Measurements from ENCODE around the gene NUDCD3.

NUDCD3 gene

GRCh38 chr7:44524811-44525388, 34.4 kb upstream of the NUDCD3 start:
- TF ChIP-seq CTCF (IDR thresholded peaks at IDR 0.05; ENCODE audit: insufficient read depth, missing control alignments): no peak
- FAIRE-seq (no peak), DNase-seq (ENCODE audit: insufficient read length, low spot score) (no peak)

- FAIRE-seq: no peak
- no peak for TF ChIP-seq CTCF (IDR thresholded peaks at IDR 0.05; ENCODE audit: insufficient read depth, missing control alignments)
- DNase-seq (ENCODE audit: insufficient read length, low spot score): no peak
Observed at GRCh38 chr7:44522315-44522714, 31.9 kb upstream of the NUDCD3 start.

GRCh38 chr7:44521347-44522095, 31.1 kb upstream of the NUDCD3 start:
- TF ChIP-seq CTCF (IDR thresholded peaks at IDR 0.05; ENCODE audit: insufficient read depth, missing control alignments): no peak
- no peak for FAIRE-seq
- DNase-seq (ENCODE audit: insufficient read length, low spot score): no peak

GRCh38 chr7:44520574-44520973, 30.1 kb upstream of the NUDCD3 start:
- DNase-seq (ENCODE audit: insufficient read length, low spot score) (no peak), FAIRE-seq (no peak)
- TF ChIP-seq CTCF (IDR thresholded peaks at IDR 0.05; ENCODE audit: insufficient read depth, missing control alignments): no peak

- no peak for DNase-seq (ENCODE audit: insufficient read length, low spot score)
- TF ChIP-seq CTCF (IDR thresholded peaks at IDR 0.05; ENCODE audit: insufficient read depth, missing control alignments): no peak
- FAIRE-seq: no peak
Observed at GRCh38 chr7:44519546-44519945, 29.1 kb upstream of the NUDCD3 start.

GRCh38 chr7:44518761-44519160, 28.3 kb upstream of the NUDCD3 start:
- no peak for DNase-seq (ENCODE audit: insufficient read length, low spot score)
- no peak for TF ChIP-seq CTCF (IDR thresholded peaks at IDR 0.05; ENCODE audit: insufficient read depth, missing control alignments)

GRCh38 chr7:44517175-44517574, 26.7 kb upstream of the NUDCD3 start:
- FAIRE-seq (no peak), DNase-seq (ENCODE audit: insufficient read length, low spot score) (no peak)
- TF ChIP-seq CTCF (IDR thresholded peaks at IDR 0.05; ENCODE audit: insufficient read depth, missing control alignments): no peak

More at GRCh38 chr7:44518761-44519160, 28.3 kb upstream of the NUDCD3 start:
- FAIRE-seq: no peak

Measured in D721Med (cell line).